Hematopoietic multipotent progenitor cell treated with erythropoietin and hydrocortisone succinate and interleukin-3 and kit ligand, for 6 days (in vitro differentiated cells): ENCODE measurements around the gene DDIT3.
A peak's percentile ranks its signal among the peaks of the same experiment; 100 is the strongest.
"Not testable (repeated sequence)": the region's sequence is repeated elsewhere in the genome, so short reads cannot be mapped to it uniquely, and the experiment has no call there.

Experiments used
- DNase-seq: peaks from one replicate; pipeline ENCODE4 v3.0.0-alpha.2; 2015

The DDIT3 gene

GRCh38 chr12:57524814-57525614 lies 4.7 kb upstream of the DDIT3 start:
- DNase-seq, result no peak

DNA sequence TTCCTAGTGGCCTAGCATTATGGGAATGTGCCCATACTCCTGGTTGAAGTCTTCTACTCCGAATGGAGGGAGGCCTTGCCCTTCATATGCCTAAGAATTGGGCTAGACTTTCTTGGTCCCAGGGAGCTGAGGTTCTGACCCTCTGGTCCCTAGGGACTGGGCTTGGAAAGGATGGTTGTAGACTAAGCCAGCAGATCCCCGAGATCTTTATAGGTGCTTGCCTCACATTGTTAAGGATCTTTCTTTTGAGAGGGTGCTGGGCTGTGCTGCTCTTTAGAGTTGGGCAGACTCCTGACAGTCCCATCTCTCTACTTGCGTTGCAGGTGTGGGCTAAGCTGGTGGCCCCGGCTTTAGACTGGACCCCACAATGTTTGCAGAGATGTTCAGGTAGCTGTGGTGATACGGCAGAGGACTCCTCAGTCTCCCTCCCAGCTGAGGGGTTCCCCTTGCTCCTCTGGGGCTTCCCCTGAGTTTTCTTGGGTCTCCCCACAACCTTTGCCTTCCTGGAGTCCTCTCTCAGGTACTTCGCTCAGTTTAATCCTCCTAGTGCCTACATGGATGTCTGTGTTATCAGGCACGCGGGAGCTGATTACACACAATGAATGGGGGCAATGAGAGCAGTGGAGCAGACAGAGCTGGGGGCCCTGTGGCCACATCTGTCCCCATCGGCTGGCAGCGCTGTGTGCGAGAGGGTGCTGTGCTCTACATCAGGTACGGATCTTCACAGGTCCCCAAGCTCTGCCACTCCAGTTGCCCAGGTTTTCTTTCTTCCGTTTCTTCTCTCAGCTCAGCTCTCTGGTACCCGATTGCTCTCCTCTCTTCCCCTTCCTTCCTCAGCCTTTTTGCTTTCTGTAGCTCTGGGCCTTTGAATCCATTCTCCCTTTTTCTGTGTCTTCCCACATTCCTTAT lies 3.6 kb upstream of the DDIT3 start:
- peak; percentile 24 for DNase-seq

DNA sequence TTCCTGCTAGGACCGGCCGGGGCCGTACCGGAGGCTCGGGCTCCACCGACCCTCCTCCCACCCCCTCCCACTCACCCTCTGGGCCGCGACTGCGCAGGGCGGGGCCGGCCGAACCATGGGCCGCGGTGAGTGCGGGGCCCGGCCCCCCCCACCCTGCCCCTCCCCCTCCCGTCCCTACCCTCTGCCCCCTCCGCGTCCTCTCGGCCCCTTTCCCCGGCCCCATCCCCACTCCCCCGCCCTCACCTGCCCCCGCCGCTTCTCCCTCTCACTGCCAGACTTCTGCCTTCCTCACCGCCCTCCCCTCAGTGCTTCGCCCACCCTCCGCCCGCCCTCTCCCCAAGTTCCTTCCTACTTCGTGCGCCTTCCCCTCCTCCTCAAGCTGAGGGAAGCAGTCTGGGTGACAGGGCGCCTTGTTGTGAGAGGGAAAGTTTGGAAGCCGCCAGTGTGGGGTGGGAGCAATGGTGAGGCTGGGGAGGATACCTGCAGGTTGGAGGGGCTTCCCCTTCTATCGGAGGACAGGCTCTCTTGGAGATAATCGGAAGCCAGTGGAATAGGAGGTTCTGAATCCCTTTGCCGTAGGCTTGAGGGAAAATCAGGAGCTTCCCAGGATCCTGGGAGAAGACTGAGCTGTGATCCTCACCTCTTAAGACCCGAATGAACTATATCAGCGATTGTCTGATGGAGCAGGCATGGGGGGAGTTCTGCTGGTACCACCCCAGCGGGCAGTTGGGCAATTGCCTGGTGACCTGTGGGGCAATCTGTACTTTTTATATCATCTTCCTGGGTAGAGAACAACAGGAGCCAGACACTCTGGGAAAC lies 2.8 kb upstream of the DDIT3 start:
- peak; percentile 70 for DNase-seq

DNA sequence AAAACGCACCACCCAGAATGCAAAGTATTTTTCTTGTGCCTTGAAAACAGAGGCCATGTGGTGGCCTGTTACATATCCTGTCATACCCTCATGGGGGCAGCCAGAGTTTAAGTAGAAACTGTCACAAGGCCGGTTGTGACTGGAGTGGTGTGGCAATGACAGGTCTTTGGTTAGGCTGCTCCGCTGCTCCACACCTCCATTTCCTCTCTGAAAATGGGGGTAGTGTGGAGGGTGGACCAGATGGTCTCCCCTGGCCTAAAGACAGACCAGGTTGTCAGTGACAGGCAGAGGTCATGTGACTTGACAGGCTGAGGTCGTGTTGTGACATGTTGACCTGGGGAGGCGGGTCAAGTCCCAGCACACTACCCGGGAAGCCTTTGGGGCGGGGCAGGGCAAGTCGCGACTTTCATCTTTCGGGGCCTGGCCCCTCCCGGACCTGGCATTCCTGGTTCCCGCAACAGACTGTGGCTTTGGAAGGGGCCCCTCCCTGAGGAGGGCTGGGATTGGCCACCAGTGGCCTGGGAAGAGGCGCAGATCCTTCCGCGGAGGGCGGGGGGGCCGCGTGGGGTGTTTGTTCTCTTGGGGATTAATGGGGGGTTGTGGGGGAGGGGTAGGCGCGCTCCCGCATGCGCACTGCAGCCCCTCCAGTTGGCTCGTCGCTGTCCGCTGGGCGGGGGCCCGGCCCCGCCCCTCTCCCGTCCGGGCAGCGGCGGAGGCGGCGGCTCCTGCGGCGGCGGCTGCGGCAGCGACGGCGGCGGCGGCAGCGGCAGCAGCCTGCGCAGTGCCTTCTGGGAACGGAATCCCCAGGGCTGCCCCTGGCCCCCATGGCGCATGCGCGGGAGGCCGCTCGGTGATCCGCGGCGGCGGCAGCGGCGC lies 1.9 kb upstream of the DDIT3 start, which contains the start of gene MBD6:
Gene MBD6, plus strand, starts transcription at position 814 of the 876 bp plus-strand sequence. CDS start 1,480 bp downstream, outside the sequence.
- DNase-seq, result peak; percentile 93

DNA sequence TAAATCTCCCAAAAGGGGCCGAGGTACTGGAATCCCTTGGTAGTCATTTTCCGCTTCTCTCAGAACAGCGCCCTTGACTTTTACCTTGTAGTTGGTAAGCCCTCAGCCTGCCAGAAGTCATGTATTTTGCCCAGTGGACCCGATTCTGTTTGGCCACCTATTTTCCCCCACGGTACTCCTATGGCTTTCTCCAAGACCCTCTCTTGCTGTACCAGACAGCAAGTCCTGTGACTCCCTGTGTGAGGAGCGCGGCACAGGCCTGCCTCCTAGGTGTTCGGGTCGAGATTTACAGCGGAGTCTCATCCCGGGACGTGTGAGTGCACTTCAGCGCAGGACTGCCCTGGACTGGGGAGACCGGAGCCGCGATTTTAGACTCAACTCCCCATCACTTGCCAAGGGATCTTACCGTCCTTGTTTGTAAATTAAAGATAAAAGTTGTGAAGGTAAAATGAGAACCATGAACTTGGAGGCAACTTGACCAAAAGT lies 1.3 kb upstream of the DDIT3 start:
- no peak for DNase-seq

DNA sequence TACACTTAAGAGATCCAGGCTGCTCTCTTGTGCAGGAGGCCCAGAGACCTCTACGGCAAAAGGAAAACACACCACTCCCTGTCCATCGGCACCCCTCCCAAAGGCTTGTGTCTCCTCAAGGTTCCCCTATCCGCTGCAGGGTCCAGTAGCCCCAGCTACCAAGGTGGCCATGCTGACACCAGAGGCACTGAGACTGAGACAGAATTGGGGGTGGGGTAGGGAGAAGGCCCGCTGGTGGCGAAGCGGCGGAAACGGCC lies 590 bp downstream of the DDIT3 start:
- peak; percentile 52 for DNase-seq

DNA sequence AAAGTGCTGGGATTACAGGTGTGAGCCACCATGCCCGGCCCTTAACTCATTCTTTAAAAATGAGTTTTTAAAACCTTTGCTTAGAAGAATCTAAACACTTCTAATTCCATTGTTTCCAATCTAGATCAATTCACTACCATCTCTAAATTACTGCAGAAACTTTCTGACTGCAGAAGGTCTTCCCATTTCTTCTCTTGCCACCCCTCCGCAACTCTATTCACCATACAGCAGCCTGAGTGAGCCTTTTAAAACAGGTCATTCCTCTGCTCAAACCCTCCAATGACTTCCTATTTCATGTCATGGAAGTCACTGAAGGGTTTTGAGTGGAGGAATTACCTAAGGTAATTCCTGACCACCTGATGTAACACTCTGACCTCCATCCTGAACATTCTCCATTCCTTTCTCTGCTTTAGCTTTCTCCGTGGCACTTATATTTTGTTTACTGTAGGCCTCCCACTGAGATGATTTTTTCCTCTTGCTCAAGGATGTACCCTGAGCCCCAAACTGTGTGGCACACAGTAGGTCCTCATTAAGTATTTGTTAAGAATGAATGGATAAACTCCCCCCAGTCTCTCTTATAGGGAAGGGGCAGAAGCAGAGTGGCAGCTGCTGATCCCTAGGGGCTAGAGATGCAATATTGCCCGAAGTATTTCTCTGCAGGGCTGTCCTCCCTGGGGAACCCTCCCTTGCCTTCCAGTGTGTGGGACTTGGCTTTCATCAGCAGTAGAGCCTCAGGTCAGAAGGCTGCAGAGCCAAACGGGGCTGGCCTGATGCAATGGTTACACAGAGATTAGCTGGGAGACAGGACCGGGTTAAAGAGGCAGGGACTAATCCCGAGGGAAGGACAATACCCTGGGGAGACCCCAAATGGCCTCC lies 1.2 kb downstream of the DDIT3 start:
- peak; percentile 58 for DNase-seq

- DNase-seq, result no peak
Observed at GRCh38 chr12:57518176-57518919, 2.0 kb downstream of the DDIT3 start.

DNA sequence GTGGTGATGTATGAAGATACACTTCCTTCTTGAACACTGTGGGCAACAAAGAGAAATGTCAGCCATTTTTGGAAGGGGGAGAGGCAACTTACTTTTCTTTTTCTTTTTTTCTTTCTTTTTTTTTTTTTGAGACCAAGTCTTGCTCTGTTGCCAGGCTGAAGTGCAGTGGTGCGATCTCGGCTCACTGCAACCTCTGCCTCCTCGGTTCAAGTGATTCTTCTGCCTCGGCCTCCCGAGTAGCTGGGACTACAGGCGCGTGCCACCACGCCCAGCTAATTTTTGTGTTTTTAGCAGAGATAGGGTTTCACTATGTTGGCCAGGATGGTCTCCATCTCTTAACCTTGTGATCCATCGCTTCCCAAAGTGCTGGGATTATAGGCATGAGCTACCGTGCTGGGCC lies 2.6 kb downstream of the DDIT3 start:
- DNase-seq, result not testable (repeated sequence)

DNA sequence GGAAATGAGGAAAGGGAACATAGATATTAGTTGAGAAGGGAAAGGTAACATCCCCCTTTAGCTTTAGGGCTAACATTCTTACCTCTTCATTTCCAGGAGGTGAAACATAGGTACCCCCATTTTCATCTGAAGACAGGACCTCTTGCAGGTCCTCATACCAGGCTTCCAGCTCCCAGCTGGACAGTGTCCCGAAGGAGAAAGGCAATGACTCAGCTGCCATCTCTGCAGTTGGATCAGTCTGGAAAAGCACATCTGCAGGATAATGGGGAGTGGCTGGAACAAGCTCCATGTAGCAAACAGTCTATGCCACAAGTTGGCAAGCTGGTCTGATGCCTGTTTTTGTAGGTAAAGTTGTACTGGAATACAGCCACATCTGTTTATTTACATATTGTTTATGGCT lies 3.1 kb downstream of the DDIT3 start:
- DNase-seq, result no peak

DNA sequence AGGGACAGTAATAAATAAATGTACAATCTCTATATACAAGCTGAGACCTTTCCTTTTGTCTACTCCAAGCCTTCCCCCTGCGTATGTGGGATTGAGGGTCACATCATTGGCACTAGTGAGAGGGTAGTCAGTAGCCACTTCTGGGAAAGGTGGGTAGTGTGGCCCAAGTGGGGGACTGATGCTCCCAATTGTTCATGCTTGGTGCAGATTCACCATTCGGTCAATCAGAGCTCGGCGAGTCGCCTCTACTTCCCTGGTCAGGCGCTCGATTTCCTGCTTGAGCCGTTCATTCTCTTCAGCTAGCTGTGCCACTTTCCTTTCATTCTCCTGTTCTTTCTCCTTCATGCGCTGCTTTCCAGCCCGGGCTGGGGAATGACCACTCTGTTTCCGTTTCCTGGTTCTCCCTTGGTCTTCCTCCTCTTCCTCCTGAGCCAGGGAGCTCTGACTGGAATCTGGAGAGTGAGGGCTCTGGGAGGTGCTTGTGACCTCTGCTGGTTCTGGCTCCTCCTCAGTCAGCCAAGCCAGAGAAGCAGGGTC lies 3.6 kb downstream of the DDIT3 start:
- no peak for DNase-seq

GRCh38 chr12:57515934-57516541 lies 4.3 kb downstream of the DDIT3 start:
- DNase-seq, result no peak

DNA sequence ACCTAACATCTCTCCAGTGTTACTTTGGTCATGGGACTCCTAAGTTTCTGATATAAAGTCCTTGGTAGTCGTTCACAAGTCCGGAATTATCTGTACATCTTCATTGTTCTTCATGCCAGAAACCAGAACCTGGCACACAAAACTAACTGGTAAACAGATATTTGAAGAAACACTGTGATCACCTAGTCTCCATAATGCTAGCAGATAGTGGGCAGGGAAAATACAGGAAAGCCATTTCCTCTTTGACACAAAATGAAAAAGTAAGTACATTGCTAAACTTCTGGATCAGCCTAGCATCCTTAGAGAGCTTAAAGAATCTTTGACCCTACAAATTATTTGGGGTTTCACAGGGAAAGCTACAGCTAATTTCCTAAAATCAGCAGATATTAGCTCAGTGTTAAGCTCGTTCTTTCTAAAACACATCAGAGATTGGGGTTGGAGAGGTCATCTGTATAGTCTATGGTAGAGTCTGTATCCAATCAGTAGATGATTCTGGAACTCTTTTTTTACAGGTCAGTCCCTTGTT lies 4.8 kb downstream of the DDIT3 start:
- DNase-seq, result no peak

DNA sequence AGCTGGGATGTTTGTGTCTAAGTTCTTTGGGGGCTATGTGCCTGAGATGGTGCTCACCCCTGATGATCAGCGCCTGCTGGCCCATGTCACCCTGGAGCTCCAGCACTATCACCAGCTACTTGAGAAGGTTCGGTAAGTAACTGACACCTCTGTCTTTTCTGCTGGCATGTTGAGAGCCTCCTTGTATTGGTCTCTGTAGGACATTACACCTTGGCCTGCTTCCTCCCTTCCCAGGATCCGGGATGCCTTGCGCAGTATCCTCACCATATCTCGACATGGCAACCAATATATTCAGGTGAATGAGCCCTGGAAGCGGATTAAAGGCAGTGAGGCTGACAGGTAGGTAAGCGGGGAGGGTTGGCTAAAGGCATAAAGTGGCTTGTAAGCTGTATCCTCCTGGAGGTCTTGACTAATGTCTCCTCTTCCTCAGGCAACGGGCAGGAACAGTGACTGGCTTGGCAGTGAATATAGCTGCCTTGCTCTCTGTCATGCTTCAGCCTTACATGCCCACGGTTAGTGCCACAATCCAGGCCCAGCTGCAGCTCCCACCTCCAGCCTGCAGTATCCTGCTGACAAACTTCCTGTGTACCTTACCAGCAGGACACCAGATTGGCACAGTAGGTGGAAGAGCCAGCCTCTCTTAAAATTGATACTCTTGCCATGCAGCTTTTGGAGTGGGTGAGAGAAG lies 5.5 kb downstream of the DDIT3 start:
- DNase-seq, result no peak

- not testable (repeated sequence) for DNase-seq
Observed at GRCh38 chr12:57514246-57514645, 6.1 kb downstream of the DDIT3 start.

DNA sequence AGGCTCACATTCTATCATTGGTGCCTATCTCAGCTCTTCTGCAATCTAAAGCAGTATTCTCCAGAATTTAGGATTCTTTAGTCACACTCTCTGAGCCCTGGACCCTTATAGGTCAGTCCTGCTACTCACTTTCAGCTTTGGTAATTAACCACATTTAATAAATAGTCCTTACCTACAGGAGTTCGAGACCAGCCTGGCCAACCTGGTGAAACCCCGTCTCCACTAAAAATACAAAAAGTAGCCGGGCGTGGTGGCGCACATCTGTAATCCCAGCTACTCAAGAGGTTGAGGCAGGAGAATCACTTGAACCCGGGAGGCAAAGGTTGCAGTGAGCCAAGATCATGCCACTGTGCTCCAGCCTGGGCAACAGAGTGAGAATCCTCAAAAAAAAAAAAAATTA lies 6.6 kb downstream of the DDIT3 start:
- not testable (repeated sequence) for DNase-seq

- no peak for DNase-seq
Observed at GRCh38 chr12:57513266-57513665, 7.0 kb downstream of the DDIT3 start.

DNA sequence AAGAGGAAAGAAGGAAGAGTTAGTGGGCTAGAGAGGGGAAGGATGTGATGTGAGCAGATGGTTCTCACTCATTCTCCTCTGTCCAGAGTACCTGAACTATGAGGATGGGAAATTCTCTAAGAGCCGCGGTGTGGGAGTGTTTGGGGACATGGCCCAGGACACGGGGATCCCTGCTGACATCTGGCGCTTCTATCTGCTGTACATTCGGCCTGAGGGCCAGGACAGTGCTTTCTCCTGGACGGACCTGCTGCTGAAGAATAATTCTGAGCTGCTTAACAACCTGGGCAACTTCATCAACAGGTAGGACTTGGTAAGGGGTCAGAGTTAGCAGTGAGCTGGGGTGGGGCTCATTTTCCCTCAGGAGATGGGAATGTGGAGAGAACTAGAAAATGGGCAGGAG lies 7.6 kb downstream of the DDIT3 start:
- no peak for DNase-seq
